Karpas-422 (cell line): Measurements from ENCODE around the gene PDGFD. TPM values are rescaled to one million over a fixed set of nuclear protein-coding genes. Genes with fewer than 3 reads are reported as not detected.

Source experiments
- DNase-seq: peaks from one replicate; pipeline ENCODE4 v3.0.0-alpha.2; 2015
- H2AFZ ChIP-seq: fragments of 200-600 bp; sonication (generic); 2 replicates; pipeline ENCODE4 v1.6.1; 2014; ENCODE audit warnings: antibody characterized with exemption, low read length, mixed read lengths
- H3K27ac ChIP-seq: fragments of 200-600 bp; sonication (generic); 2 replicates; pipeline ENCODE4 v1.5.1; 2014; ENCODE audit warnings: mild to moderate bottlenecking, low read length, moderate library complexity
- H3K27me3 ChIP-seq: fragments of 200-600 bp; sonication (generic); 2 replicates; pipeline ENCODE4 v1.6.1; 2014; ENCODE audit warnings: low read length, mixed read lengths
- H3K36me3 ChIP-seq: fragments of 200-600 bp; sonication (generic); 2 replicates; pipeline ENCODE4 v1.6.1; 2014; ENCODE audit warnings: low read length, mixed read lengths; ENCODE audit not compliant: insufficient read depth
- H3K4me1 ChIP-seq: fragments of 200-600 bp; sonication (generic); 2 replicates; pipeline ENCODE4 v1.6.1; 2014; ENCODE audit warnings: mild to moderate bottlenecking, low read length, mixed read lengths
- H3K4me2 ChIP-seq: fragments of 200-600 bp; sonication (generic); 2 replicates; pipeline ENCODE4 v1.6.1; 2014; ENCODE audit warnings: low read length, low read depth, mild to moderate bottlenecking; ENCODE audit not compliant: poor library complexity, severe bottlenecking
- H3K4me3 ChIP-seq: fragments of 200-600 bp; sonication (generic); 2 replicates; pipeline ENCODE4 v1.5.1; 2014; ENCODE audit warnings: mild to moderate bottlenecking, antibody characterized with exemption, low read length, mixed read lengths
- H3K79me2 ChIP-seq: fragments of 200-600 bp; sonication (generic); 2 replicates; pipeline ENCODE4 v1.6.1; 2014; ENCODE audit warnings: mild to moderate bottlenecking, low read length, mixed read lengths
- H3K9ac ChIP-seq: fragments of 200-600 bp; sonication (generic); 2 replicates; pipeline ENCODE4 v1.6.0; 2014; ENCODE audit warnings: low read length
- H3K9me2 ChIP-seq: fragments of 200-600 bp; sonication (generic), shearing (Covaris generic); replicated peaks from 2 replicates; pipeline ENCODE4 v1.6.0; 2014; ENCODE audit warnings: mild to moderate bottlenecking, low read length, moderate library complexity; ENCODE audit not compliant: insufficient read depth
- H3K9me3 ChIP-seq: fragments of 300-700, 200-600 bp; sonication (generic); 2 replicates; pipeline ENCODE4 v1.6.1; 2014; ENCODE audit warnings: low read length, mixed read lengths
- H4K20me1 ChIP-seq: fragments of 200-600 bp; sonication (generic); 2 replicates; pipeline ENCODE4 v1.6.1; 2014; ENCODE audit warnings: mild to moderate bottlenecking, antibody characterized with exemption, low read length, low read depth; ENCODE audit not compliant: insufficient read depth
- total RNA-seq: library from RNA; depleted of rRNA; stranded (reverse); fragments of >200 nt; shearing (Covaris generic); gene quantifications from 2 replicates; pipeline ENCODE4 v1.2.3, GENCODE V29; 2014; ENCODE audit warnings: low replicate concordance; rRNA removed

PDGFD gene
- total RNA-seq = 205 and 360 TPM in 2 replicates

GRCh38 chr11:104164028-104164520, at the start of gene PDGFD:
PDGFD (minus strand) TSS chr11:104164147.
- Histone ChIP-seq H3K36me3 (peaks cover 23% of the 10 kb centered on the region), H3K4me2 (peak within 1 kb of the TSS; percentile 73), H4K20me1 (no peaks in the 10 kb centered on the region), H3K9me2 (no peaks in the 10 kb centered on the region), H3K9ac (peak within 1 kb of the TSS; percentile 87), H2AFZ (peak within 1 kb of the TSS; percentile 92), H3K27ac (peak within 1 kb of the TSS; percentile 84), H3K9me3 (no peaks in the 10 kb centered on the region), H3K4me1 (peaks cover 38% of the 10 kb centered on the region), H3K79me2 (peaks cover 47% of the 10 kb centered on the region), H3K4me3 (peak within 1 kb of the TSS; percentile 88), H3K27me3 (no peaks in the 10 kb centered on the region)
- DNase-seq = peak; percentile 99

GRCh38 chr11:104206936-104207335, 43.0 kb upstream of the PDGFD start:
- Histone ChIP-seq H3K9ac (no peak overlapping the region), H3K4me1 (no peaks in the 10 kb centered on the region), H3K79me2 (no peaks in the 10 kb centered on the region), H3K9me3 (no peaks in the 10 kb centered on the region), H3K27me3 (peaks cover 2% of the 10 kb centered on the region; the same call in 1 of the 2 replicates), H3K9me2 (no peaks in the 10 kb centered on the region), H3K4me3 (no peak overlapping the region), H2AFZ (no peak overlapping the region), H3K4me2 (no peak overlapping the region), H3K27ac (no peak overlapping the region), H3K36me3 (no peaks in the 10 kb centered on the region), H4K20me1 (no peaks in the 10 kb centered on the region)
- DNase-seq = no peak

- H3K79me2 ChIP-seq = no peaks in the 10 kb centered on the region
- H4K20me1 ChIP-seq = no peaks in the 10 kb centered on the region
- no peak overlapping the region for H3K27ac ChIP-seq
- H3K4me3 ChIP-seq = no peak overlapping the region
- no peaks in the 10 kb centered on the region for H3K9me2 ChIP-seq
- no peaks in the 10 kb centered on the region for H3K36me3 ChIP-seq
- H3K4me1 ChIP-seq = no peaks in the 10 kb centered on the region
- H2AFZ ChIP-seq = no peak overlapping the region
- H3K9ac ChIP-seq = no peak overlapping the region
- H3K9me3 ChIP-seq = no peaks in the 10 kb centered on the region
- no peak overlapping the region for H3K4me2 ChIP-seq
- H3K27me3 ChIP-seq = peaks cover 2% of the 10 kb centered on the region; the same call in 1 of the 2 replicates
- DNase-seq = no peak
Observed at GRCh38 chr11:104205838-104206237, 41.9 kb upstream of the PDGFD start.

DNA sequence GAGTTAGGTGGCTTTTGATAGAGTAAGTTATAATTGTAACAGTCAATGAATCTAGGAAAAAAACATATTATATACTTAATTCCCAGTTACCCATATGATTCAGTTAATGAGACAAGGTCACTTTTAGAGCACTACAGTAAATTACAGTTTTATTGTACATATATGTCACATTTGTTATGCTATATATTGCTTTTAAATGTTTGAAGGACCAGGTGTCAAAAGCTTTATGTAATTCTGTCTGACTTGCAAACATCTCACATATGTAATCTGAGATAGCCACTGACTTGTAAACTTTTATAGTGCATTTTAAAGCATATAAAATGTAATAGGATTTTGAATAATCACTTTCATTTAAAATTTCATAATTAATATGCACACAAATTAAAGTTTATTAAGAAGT, 36.7 kb upstream of the PDGFD start:
- Histone ChIP-seq H3K9me2 (no peaks in the 10 kb centered on the region), H3K79me2 (no peaks in the 10 kb centered on the region), H3K27me3 (no peaks in the 10 kb centered on the region), H3K9me3 (no peaks in the 10 kb centered on the region), H3K27ac (no peak overlapping the region), H3K36me3 (no peaks in the 10 kb centered on the region), H3K9ac (no peak overlapping the region), H4K20me1 (no peaks in the 10 kb centered on the region), H2AFZ (no peak overlapping the region), H3K4me1 (peaks cover 12% of the 10 kb centered on the region), H3K4me3 (no peak overlapping the region), H3K4me2 (no peak overlapping the region)
- DNase-seq = no peak

DNA sequence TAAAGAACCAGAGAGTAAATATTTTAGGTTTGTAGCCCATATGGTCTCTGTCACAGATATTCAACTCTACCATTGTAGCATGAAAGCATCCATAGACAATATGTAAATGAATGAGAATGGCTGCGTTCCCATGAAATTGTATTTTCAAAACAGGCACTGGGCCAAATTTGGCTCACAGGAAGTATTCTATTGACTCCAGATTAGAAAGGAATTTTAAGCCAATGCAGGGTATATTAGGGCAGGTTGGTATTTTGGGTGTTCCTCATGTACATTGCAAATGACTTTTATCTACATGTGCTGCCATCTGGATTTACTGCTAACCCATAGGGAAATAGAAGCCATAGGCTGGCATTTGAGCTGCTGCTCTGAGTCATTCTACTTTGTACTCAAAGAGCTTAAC, 35.1 kb upstream of the PDGFD start:
- Histone ChIP-seq H3K9me3 (no peaks in the 10 kb centered on the region), H4K20me1 (no peaks in the 10 kb centered on the region), H3K27ac (no peak overlapping the region), H3K4me3 (no peak overlapping the region), H3K27me3 (no peaks in the 10 kb centered on the region), H3K4me1 (peaks cover 12% of the 10 kb centered on the region), H3K36me3 (no peaks in the 10 kb centered on the region), H3K9ac (no peak overlapping the region), H3K9me2 (no peaks in the 10 kb centered on the region), H3K79me2 (no peaks in the 10 kb centered on the region), H3K4me2 (no peak overlapping the region), H2AFZ (no peak overlapping the region)
- DNase-seq = no peak

GRCh38 chr11:104198576-104198975, 34.6 kb upstream of the PDGFD start:
- Histone ChIP-seq H2AFZ (no peak overlapping the region), H3K79me2 (no peaks in the 10 kb centered on the region), H3K36me3 (no peaks in the 10 kb centered on the region), H3K9ac (no peak overlapping the region), H3K27ac (no peak overlapping the region), H3K9me2 (no peaks in the 10 kb centered on the region), H3K4me3 (no peak overlapping the region), H3K4me2 (no peak overlapping the region), H3K4me1 (peaks cover 12% of the 10 kb centered on the region), H3K9me3 (no peaks in the 10 kb centered on the region), H4K20me1 (no peaks in the 10 kb centered on the region), H3K27me3 (no peaks in the 10 kb centered on the region)
- no peak for DNase-seq

DNA sequence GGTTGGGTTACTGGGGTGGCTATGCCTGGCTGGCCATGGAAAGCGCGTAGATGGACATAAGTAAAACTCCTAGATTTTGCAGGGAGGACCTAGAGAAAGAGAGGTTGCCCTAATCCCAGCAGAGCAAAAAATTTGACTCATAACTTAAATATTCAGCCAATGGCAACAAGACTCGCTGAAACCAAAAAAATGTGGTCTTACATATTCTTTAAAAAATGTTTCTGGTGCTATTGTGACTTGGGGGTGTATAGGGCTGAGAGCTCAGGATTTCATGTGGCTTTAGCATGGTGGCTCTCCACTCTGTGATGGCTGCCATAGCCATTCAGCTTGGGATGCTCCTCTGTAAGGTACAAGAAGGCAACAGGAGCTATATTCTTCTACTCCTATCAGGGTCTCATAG, 27.2 kb upstream of the PDGFD start:
- no peak overlapping the region for H3K9ac ChIP-seq
- no peaks in the 10 kb centered on the region for H3K9me2 ChIP-seq
- H3K27ac ChIP-seq = no peak overlapping the region
- H3K27me3 ChIP-seq = no peaks in the 10 kb centered on the region
- no peaks in the 10 kb centered on the region for H3K9me3 ChIP-seq
- no peak overlapping the region for H3K4me2 ChIP-seq
- H4K20me1 ChIP-seq = no peaks in the 10 kb centered on the region
- H3K4me3 ChIP-seq = no peak overlapping the region
- H2AFZ ChIP-seq = no peak overlapping the region
- H3K36me3 ChIP-seq = no peaks in the 10 kb centered on the region
- no peak for DNase-seq
- peaks cover 3% of the 10 kb centered on the region; the same call in 1 of the 2 replicates for H3K4me1 ChIP-seq
- H3K79me2 ChIP-seq = no peaks in the 10 kb centered on the region

GRCh38 chr11:104183593-104183992, 19.6 kb upstream of the PDGFD start:
- no peak for DNase-seq
- Histone ChIP-seq H3K4me2 (no peak overlapping the region), H3K4me1 (no peaks in the 10 kb centered on the region), H3K9ac (no peak overlapping the region), H4K20me1 (no peaks in the 10 kb centered on the region), H3K9me2 (no peaks in the 10 kb centered on the region), H3K27me3 (no peaks in the 10 kb centered on the region), H3K27ac (no peak overlapping the region), H3K79me2 (no peaks in the 10 kb centered on the region), H3K4me3 (no peak overlapping the region), H2AFZ (no peak overlapping the region), H3K36me3 (no peaks in the 10 kb centered on the region), H3K9me3 (no peaks in the 10 kb centered on the region)
